Inflammatory macrophage treated with lipopolysaccharide for 1 hour (primary cell): ENCODE data around the gene RBPMS2.
"Not testable (repeated sequence)": the region's sequence is repeated elsewhere in the genome, so short reads cannot be mapped to it uniquely, and the experiment has no call there.

Source experiments
- DNase-seq, 2 donors: peaks; one replicate each; pipeline ENCODE4 v3.0.0-alpha.2; 2020 to 2022

The RBPMS2 gene

DNA sequence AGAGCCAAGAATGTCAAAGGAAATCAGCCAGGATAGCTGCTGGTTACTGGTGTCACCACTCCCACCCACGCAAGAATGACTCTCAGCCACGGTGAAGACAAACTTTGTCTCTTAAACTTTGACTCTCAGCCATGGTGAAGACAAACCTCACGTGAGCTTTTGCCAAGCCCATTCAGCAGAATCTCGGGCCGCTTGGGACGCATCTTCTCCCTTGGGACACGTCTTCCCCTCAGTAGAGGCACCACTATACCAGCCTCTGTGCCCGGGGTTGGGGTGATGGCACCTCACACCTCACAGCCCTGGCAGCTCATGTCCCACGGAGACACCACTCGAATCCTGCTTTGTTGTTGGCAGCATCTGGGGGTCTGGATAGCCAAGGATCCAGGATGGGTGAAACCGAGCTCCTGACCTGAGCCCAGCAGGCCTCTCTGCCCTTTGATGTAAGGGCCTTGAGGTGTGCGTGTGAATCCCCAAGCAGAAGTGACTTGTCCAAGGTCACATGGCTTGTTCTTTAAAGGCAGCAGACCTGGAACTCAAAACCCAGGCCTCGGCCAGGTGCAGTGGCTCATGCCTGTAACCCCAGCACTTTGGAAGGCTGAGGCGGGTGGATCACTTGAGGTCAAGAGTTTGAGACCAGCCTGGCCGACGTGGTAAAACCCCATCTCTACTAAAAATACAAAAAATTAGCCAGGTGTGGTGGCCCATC is 21.8 kb downstream of the RBPMS2 start:
- no peak for DNase-seq

- DNase-seq, result no peak
Measured at GRCh38 chr15:64751464-64751863, 23.9 kb downstream of the RBPMS2 start.

GRCh38 chr15:64749999-64750657 is 25.3 kb downstream of the RBPMS2 start:
- DNase-seq, result no peak

DNA sequence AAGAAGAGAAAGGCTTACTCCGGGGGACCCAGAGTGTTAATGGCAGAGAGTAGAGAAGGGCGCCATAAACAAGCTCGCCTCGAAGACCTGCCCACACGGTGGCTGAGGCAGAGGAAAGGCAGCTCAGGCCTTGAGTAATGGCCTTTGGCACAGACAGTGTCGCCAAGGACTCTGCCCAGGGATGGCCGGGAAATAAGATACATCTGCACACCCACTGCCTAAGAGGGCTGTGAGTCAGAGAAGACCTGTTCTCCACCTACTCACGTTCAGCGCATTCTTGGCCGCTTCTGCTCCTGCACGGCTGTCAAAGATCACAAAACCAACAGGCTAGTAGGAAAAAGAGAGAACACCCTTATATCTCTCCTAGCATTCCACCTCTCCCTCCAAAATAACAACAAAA is 26.2 kb downstream of the RBPMS2 start:
- DNase-seq, result no peak

DNA sequence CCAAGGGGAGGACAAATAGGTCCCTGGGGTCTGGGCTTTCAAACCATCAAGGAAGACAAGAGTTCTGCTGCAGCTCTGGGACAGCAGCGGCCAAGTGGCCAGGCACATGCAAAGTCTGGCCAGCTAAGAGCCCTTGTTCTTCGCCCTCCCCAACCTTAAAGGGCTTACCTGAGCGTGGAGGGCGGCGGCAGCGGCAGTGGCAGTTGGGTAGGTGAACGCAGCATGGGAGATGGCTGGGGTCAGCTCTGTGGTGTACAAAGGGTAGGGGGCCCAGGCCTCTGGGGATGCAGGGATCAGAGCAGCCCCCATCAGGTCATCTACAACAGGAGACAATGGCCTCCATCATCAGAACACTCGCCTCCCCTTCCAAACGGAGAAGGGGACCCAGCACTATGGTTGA is 27.1 kb downstream of the RBPMS2 start:
- no peak for DNase-seq

DNA sequence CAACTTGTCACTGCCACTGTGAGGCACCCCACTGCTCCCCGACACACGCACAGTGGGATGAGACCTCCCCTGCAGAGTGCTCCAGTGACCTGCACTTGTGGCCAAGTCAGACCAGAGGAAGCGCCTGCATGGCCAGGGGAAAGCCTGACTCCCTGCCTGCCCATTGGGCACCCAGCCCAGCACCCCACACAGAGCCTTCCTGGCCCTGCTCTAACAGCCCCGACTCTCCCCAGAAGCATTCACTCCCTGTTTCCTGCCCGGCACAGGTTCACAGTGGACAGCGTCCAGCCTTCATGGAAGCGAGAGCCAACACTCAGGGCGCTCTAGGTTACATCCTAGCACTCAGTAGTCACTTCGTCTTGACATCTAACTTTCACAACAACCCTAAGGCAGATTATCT is 27.8 kb downstream of the RBPMS2 start:
- no peak for DNase-seq

DNA sequence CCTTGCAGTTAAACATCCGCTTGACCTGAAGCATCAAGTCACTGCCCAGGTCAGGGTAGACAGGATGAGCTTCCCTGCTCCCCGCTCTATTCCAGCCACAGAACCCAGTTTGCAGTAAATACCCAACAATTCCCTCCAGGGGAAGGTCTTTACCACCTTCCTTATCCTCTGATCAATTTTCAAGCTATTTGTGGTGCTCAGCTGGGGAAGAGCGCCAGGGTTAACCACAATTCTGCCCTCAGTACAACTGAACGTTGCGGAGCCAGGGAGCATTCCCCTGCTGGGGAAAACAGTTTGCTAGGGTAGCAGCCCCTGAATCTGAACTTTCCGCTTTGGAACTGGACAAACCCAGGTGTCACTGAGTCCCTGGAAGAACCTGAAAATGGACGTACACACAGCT is 28.5 kb downstream of the RBPMS2 start:
- no peak for DNase-seq

DNA sequence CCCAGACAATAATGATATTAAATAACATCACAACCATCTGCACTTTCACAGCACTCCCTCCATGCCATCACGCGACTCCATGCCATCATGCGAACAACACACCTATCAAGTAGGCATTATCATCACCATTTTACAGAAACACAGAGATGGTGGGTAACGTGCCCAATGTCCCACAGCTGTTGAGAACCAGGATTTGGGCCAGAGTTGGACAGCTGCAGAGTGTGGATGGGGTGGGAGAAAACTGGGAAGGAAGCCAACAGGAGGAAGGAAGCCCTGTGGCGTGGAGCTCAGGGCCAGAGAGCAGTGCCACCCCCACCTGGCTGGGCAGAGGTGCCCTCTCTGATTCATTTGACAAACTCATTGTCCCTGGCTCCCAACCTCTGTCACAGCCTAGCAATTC is 29.0 kb downstream of the RBPMS2 start:
- no peak for DNase-seq

- DNase-seq, result no peak
Measured at GRCh38 chr15:64743691-64744090, 31.7 kb downstream of the RBPMS2 start.

DNA sequence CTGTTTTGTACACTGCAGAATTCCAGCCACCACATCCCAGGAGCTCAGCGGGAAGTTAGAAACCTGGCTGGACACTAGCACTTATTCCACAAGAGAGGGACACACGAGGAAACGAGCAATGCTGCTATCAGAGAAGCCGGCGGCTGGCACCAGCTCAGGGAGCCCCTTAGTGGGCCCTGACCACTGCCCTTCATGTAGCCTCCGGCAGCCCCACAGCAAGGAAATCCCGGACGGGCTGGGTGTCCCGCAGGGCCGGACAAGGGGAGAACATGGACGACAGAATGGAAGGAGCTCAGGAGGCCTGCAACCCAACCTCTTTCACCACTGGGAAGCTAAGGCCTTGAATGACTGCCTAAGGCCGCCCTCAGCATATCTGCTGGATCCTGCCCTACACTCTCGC is 32.5 kb downstream of the RBPMS2 start:
- no peak for DNase-seq

GRCh38 chr15:64742385-64742784 is 33.0 kb downstream of the RBPMS2 start:
- DNase-seq, result no peak

- DNase-seq, result not testable (repeated sequence)
Measured at GRCh38 chr15:64741708-64742107, 33.7 kb downstream of the RBPMS2 start.

DNA sequence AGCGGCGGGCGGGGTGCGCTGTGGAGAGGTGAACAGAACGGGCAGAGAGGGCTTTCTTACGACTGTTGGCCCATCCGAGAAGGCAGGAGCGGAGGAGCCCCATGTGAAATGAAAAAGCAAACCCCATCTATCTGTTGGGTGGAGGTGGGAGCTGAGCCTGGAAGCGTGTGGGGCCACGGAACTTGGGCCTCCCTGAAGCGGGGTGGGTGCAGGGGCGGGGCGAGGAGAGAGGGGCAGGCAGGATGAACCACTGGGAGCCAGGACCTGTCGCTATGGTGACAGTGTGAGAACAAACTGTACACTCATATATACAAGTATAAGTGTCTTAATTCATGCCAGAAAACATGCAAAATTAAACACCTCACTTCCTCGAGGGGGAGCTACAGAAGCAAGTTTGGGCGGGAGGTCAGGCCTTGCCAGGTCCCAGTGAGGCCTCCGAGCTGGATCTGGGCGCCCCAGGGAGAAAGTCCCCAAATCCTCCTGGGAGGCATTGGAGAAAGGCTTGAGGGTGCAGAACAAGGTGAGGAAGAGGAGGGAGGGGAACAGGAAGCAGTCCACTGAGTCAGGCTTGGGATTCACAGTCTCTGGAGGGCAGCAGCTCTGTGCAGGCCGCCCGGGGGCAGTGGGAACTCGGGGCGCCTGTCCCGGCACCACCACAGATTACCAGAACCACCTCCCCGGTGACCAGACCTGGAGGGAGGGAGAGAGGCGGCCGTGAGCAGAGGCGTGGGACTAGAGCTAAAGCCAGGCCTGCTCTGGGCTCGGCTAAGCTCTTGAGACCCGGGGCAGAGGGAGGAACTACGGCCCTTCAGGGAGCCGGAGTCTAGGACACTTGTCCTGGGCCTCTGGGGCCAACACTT is 34.8 kb downstream of the RBPMS2 start:
- no peak for DNase-seq

- no peak for DNase-seq
Measured at GRCh38 chr15:64739577-64740143, 35.7 kb downstream of the RBPMS2 start.

- DNase-seq, result no peak
Measured at GRCh38 chr15:64739156-64739555, 36.2 kb downstream of the RBPMS2 start.

GRCh38 chr15:64738226-64739095 is 36.9 kb downstream of the RBPMS2 start:
- no peak for DNase-seq

DNA sequence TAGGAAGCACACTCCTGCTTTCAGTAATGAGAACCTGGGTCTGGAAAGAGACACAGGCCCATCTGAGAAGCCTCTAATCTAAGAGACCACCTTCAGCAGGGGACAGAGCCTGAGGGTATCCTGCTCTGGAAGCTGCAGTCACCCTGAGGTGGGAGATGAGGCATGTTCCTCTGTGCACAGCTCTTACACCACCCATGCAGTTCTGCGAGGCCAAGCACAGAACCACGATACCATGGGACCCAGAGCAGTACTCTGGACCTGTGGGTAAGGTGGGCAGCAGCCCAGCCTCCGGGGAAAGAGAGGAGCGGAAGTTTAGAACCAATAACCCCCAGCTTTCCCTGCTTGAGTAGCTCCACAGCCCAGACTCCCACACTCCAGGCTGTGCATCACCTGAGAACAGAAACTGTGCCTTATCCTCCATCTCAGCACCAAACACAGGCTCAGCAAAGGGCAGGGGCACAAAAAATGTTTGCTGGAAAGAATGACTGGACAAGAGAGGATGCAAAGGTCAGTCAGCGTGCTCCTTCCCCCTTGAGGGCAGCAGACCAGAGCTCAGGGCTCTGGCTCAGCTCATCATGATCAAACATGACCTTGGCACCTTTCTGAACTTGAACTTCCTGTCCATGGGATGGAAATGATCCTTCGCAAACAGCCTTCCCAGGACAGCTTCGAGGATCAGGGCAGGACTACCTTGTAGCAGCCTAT is 43.1 kb downstream of the RBPMS2 start:
- DNase-seq, result no peak

DNA sequence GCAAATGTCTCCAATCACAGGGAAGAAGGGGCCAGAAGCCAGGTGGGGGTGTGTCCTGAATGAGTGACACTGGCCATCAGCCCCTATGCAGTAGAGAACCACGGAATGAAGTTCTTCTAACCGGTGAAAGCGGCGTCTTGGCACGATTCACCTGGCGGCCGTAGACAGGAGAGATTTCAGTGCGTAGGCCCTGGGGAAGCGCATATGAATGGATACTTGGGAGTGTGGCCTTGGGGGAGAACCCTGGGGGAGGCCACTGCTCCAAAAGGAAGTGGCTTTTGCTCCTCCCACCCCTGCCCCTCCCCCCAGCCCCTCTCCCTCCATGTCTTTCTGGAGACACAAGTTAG is 43.6 kb downstream of the RBPMS2 start:
- no peak for DNase-seq

GRCh38 chr15:64731012-64731804 is 44.2 kb downstream of the RBPMS2 start:
- DNase-seq, result peak; percentile 47 to 90

DNA sequence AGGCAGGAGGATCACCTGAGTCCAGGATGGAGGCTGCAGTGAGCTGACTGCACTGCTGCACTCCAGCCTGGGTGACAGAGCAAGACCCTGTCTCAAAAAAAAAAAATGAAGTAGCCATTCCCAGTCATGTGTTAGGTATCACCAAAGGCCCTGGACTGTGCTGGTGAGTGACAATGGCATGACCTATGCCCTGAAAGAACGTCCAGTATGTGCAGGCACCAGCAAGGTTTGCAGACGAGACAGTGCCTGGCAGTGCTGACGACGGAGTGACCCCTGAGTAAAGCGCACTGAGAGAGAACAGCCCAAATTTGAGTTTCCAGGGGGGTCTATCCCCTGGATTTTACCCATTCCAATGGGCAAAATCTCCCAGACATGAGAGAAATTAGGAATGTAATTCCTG is 45.2 kb downstream of the RBPMS2 start:
- no peak for DNase-seq

- DNase-seq, result no peak
Measured at GRCh38 chr15:64720188-64720587, 55.2 kb downstream of the RBPMS2 start.
